NCI-H1694 (cell line): Measurements from ENCODE around the gene SENP3.

ENCODE experiments used
- DNase-seq: peaks from one replicate; lab custom pipeline; 2025; lab: John Stamatoyannopoulos, UW

SENP3 gene

DNA sequence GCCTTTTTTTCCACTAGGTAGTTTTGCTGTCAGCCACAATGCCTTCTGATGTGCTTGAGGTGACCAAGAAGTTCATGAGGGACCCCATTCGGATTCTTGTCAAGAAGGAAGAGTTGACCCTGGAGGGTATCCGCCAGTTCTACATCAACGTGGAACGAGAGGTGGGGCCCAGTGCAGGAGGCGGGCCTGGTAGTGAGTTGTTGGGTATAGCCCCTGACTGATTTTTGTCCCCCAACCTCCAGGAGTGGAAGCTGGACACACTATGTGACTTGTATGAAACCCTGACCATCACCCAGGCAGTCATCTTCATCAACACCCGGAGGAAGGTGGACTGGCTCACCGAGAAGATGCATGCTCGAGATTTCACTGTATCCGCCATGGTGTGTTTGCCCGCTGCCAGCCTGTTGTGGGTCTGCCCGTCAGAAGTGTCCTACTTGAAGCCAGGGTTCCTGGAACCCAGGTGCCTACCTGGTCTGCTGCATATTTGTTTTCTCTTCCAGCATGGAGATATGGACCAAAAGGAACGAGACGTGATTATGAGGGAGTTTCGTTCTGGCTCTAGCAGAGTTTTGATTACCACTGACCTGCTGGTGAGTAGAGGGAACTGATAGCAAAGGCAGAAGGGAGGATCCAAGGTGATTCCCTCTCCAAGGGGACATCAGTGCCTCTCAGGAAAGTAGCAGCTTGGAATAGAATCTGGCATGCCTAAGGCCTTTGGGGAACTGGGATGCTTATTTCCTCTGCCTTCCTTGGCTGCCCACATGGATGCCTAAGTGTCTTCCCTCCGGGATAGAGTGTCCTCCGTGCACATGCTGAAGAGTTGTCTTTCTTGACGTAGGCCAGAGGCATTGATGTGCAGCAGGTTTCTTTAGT, 15.8 kb downstream of the SENP3 start:
- no peak for DNase-seq

DNA sequence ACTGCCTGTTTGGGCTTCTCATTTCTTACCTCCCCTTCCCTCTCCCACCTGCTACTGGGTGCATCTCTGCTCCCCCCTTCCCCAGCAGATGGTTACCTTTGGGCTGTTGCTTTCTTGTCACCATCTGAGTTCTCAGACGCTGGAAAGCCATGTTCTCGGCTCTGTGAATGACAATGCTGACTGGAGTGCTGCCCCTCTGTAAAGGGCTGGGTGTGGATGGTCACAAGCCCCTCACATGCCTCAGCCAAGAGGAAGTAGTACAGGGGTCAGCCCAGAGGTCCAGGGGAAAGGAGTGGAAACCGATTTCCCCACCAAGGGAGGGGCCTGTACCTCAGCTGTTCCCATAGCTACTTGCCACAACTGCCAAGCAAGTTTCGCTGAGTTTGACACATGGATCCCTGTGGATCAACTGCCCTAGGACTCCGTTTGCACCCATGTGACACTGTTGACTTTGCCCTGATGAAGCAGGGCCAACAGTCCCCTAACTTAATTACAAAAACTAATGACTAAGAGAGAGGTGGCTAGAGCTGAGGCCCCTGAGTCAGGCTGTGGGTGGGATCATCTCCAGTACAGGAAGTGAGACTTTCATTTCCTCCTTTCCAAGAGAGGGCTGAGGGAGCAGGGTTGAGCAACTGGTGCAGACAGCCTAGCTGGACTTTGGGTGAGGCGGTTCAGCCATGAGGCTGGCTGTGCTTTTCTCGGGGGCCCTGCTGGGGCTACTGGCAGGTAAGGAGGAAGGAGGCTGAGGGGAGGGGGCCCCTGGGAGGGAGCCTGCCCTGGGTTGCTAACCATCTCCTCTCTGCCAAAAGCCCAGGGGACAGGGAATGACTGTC, 17.5 kb downstream of the SENP3 start, which contains the start of gene CD68:
Gene CD68, plus strand, starts transcription at position 638 of the 833 bp plus-strand sequence. Its CDS starts 40 bp downstream, at position 678.
- DNase-seq, result no peak

GRCh38 chr17:7579834-7580603, 18.3 kb downstream of the SENP3 start:
- no peak for DNase-seq

- DNase-seq, result no peak
Observed at GRCh38 chr17:7580604-7581575, 19.2 kb downstream of the SENP3 start.

- DNase-seq, result no peak
Observed at GRCh38 chr17:7582396-7583252, 20.9 kb downstream of the SENP3 start.

DNA sequence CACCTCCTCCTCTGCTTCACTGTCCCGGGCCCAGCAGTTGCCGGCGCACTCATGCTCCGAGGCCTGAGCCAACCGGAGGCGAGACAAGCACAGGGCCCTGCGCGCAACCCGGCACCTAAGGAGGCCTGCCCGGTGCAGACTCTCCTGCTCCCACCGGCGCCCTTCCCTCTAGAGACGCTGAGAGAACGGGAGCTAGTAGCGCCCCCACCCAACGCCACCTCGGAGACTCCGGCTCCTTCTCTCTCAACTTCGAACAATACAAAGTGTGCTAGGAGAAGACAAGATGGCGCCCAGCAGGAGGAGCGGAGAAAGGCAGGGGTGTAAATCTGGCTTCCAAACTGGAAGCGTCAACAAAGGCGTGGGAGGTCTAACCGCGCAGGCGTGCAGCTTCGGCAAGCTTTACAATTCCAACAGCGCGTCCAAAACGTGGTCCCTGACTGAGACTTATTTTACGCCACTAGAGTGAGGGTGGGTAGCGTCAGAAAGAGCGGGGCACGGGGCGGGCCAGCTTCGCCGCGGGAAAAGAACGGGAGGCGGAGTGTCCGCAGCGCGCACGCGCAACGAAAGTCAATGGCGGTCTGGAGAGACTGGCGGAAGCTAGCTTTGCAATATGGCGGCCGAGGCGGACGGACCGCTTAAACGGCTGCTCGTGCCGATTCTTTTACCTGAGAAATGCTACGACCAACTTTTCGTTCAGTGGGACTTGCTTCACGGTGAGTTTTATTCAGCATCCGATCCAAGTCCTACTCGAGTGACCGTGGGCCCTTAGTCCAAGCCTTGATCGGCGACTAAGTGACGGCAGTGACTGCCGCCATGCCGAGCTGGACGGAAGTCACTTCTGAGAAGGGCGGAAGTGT, 21.8 kb downstream of the SENP3 start, which contains the start of gene MPDU1:
Gene MPDU1, plus strand, starts transcription at position 600 of the 857 bp plus-strand sequence. Its CDS starts 11 bp downstream, at position 611.
- peak; percentile 93 for DNase-seq

DNA sequence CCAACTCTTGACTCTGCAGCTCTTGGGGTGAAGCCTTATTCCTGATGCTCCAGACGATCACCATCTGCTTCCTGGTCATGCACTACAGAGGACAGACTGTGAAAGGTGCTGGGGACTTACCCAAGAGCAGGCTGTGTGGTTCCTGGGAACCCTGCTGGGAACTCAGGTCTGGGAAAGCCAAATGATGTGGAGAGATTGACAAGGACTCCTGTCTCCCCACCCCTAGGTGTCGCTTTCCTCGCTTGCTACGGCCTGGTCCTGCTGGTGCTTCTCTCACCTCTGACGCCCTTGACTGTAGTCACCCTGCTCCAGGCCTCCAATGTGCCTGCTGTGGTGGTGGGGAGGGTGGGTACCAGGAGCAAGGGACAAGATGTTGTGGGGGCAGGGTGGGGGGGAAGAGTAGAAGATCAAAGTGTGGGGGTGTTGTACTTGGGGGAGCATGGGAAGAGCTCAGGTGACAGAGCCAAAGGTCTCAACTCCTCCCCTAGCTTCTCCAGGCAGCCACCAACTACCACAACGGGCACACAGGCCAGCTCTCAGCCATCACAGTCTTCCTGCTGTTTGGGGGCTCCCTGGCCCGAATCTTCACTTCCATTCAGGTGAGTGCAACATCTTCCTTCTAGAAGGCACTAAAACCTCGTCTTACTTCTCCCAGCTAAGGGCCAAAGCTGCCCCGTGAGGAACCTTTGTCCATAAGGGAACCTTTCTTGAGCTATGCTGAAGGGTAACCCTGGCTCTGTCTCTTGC, 25.1 kb downstream of the SENP3 start:
- peak; percentile 51 for DNase-seq

- no peak for DNase-seq
Observed at GRCh38 chr17:7587420-7588151, 25.9 kb downstream of the SENP3 start.

- DNase-seq, result no peak
Observed at GRCh38 chr17:7588553-7589203, 27.0 kb downstream of the SENP3 start.

DNA sequence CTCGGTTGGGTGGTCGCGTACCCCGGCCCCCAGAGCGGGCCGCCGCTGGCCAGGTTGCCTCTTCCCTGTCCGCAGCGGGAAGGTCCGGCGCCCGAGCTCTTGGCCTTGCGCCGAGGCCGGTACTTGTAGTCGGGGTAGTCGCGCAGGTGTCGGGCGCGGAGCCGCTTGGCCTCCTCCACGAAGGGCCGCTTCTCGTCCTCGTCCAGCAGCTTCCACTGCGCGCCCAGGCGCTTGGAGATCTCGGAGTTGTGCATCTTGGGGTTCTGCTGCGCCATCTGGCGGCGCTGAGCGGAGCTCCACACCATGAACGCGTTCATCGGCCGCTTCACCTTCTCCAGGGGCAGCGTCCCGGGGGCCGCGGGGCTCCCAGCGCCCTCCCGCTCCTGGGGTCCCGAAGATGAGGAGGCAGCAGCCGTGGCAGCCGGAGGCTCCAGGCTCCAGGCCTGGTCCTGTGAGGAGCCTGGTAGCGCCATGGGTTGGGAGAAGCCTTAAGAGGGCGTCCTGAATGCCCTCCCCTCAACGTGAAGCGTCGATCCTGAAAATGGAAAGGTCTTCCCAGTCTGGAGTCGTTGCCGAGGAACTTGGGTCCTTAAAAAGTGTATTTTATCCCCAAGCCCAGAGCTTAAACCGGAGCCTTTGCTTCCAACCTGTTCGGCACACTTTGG, 27.6 kb downstream of the SENP3 start:
- no peak for DNase-seq

- no peak for DNase-seq
Observed at GRCh38 chr17:7589891-7590691, 28.4 kb downstream of the SENP3 start, which contains the start of gene SOX15. Gene SOX15, minus strand, starts transcription at chr17:7590094. Its CDS starts 418 bp downstream, at chr17:7589676.

DNA sequence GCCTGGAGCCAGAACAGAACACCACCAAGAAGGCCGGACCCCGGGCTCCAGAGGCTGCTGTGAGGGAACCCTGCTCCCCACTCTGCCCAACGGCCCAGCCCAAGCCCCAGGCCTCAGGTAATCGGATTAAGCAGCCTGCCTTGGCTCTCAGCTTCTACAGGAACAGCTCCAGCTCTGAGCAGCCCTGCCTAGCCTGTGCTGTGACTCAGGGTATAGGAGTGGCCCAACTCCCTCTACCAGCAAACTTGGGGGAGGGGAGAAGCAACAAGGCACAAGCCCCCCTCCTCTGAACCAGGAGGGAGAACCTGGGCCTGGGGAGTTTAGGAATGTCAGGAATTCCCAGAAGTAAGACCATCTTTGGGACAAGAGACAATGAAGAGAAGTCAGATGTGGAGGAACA, 29.0 kb downstream of the SENP3 start:
- no peak for DNase-seq

DNA sequence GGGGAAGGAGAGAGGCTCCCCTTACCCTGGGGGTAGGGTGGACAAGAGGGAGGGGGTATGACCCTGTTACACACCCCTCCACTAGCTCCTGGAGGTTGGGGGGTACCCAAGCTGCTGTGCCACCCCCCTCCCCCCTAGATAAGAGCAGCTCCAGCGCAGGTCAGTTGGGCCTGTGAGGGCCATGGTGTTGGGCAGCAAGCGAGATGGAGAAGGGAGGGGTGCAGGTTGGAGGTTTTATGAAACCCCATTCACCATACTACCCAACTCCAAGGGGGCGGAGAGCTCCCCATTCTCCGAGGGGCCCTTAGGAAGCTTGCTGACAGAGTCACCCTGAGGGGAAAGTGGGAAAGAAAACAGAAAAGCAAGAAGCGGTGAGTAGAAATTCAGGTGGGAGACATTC, 29.9 kb downstream of the SENP3 start:
- DNase-seq, result no peak

DNA sequence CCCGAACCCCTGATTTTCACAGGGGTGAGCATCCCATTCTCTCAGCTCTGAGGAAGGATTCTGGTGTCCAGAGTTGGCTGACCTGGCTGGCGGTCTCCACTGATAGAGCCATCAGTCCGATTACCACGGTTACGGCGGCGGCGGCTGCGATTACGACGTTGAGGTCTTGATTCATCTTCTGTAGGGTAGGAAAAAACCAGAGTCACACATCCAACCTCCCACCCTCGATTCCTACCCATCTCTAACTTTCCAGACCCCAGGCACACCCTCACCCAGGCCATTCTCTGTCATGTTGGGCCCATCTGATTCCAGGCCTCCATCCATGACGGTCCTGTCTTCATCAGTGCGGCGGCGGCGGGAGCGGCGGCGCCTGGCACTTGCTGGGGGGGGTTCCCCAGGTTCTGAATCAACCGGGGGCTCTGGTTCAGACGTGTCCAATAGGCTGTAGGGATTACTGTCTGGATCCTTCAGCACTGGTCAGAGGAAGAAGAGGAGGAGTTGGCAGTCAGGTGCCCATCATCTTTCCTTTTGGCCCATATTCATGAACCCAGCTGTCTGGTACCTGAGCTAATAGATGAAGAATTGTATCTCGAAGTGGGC, 30.8 kb downstream of the SENP3 start:
- DNase-seq, result no peak

- DNase-seq, result no peak
Observed at GRCh38 chr17:7593296-7593695, 31.6 kb downstream of the SENP3 start.
